Neural progenitor cell (in vitro differentiated cells): ENCODE measurements around the gene TAF11L5.
"Not testable (repeated sequence)": the region's sequence is repeated elsewhere in the genome, so short reads cannot be mapped to it uniquely, and the experiment has no call there.

Experiments used
- CTCF ChIP-seq: fragments of 200-600 bp; sonication (generic); IDR thresholded peaks from 2 replicates; pipeline ENCODE4 v1.5.1; 2017; ENCODE audit warnings: antibody characterized with exemption, mild to moderate bottlenecking
- EZH2 ChIP-seq: fragments of 200-600 bp; sonication (generic); IDR thresholded peaks from 2 replicates; pipeline ENCODE4 v1.6.1; 2017; ENCODE audit warnings: antibody characterized with exemption, mild to moderate bottlenecking, moderate library complexity

DNA sequence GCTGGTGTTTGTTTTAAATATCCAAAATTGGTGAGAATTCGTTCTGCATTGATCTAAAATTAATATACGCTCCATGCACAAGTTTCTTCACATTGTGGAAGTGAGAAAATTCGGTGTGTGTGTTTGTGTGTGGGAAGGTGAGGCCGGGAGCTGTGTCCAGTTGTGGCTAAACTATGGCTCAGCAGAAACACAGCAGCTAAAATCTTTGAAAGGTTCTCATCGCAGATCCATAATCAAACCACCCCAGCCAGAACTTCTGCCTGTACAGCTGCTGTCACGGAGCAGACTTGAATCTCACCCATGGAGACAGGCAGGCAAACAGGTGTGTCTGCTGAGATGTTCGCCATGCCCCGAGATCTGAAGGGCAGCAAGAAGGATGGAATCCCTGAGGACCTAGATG, 27.1 kb upstream of the TAF11L5 start, which contains the start of gene TAF11L2:
- TF ChIP-seq CTCF, EZH2: not testable (repeated sequence)
